Large intestine (tissue), 3 donors: ENCODE results near the gene DOCK2. TPM values are rescaled to one million over a fixed set of nuclear protein-coding genes. Genes with fewer than 3 reads are reported as not detected.

Experiments used
- DNase-seq, 2 donors: peaks; one replicate each; pipeline versions ENCODE4 v3.0.0 to v3.0.0-alpha.2; 2013
- H3K27ac ChIP-seq: one replicate; pipeline ENCODE4 v1.5.1; 2013; ENCODE audit warnings: low read length
- H3K27me3 ChIP-seq: 2 replicates; pipeline ENCODE4 v1.6.1; 2013; ENCODE audit warnings: low read length; ENCODE audit not compliant: control insufficient read depth, insufficient read depth
- H3K36me3 ChIP-seq: 2 replicates; pipeline ENCODE4 v1.6.1; 2013; ENCODE audit warnings: low read length; ENCODE audit not compliant: control insufficient read depth, insufficient read depth
- H3K4me1 ChIP-seq: one replicate; pipeline ENCODE4 v1.6.1; 2013; ENCODE audit warnings: low read length; ENCODE audit not compliant: control insufficient read depth, insufficient read depth
- H3K4me3 ChIP-seq: one replicate; pipeline ENCODE4 v1.5.1; 2013; ENCODE audit warnings: low read length
- H3K9me3 ChIP-seq: one replicate; pipeline ENCODE4 v1.6.1; 2013; ENCODE audit warnings: mild to moderate bottlenecking, low read depth, low read length, moderate library complexity; ENCODE audit not compliant: control insufficient read depth
- WGBS: methylation state at CpG from one replicate; pipeline ENCODE4 v1.1.5; 2013; ENCODE audit warnings: low lambda C conversion rate; ENCODE audit not compliant: insufficient coverage; 5-methylcytosine and 5-hydroxymethylcytosine counted together
- polyA plus RNA-seq: library from polyadenylated mRNA; unstranded; fragments of 120-200 nt; gene quantifications from one replicate; pipeline ENCODE4 v1.2.1, GENCODE V29; 2013

The DOCK2 gene
- polyA plus RNA-seq, 1 donor, result 6.2 TPM

DNA sequence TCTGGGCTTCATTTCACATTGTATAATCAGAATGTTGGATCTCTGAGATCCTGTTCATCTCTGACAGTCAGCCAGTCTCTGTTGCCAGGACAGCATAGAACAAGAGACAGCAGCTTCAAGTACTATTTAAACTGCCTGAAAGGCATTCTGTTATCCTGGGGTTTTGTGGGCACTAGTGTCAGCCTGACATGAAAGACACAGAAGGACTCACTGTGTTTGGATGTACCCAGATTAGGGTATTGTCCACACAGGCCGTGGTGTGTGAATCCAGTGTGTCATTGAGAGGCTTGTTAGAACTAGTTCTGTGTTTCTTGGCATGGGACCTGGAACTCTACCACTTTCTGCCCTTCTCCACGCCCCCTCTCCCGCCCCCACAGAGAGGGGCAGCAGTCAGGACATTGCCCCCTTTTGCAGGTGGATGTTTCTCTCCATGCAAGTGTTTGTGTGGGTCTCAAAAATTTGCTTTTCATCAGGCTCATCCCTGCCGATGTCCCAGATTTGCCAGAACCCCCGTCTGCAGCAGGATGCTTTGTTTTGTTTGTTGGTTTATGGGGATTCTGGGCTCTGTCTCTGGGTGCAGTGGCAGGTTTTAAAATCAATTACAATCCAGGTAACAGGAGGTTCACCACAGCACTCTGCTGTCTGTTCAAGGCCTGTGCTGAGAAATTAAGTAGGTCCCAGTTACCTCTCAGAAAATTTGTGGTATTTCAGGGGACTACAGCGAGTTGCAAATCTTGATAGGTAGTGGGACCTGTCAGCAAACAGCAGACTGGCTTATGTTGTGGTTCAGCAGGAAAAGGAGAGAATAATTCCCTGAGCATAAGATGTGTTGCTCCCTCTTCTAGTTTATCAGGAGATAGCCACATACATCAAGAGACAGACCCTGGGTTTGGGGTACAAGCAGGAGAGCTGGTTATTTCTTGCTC lies 144.6 kb downstream of the DOCK2 start:
- no peak for DNase-seq
- Histone ChIP-seq H3K36me3 (no peaks in the 10 kb centered on the region), H3K27me3 (peaks cover 3% of the 10 kb centered on the region), H3K4me1 (no peaks in the 10 kb centered on the region), H3K9me3 (no peaks in the 10 kb centered on the region), H3K4me3 (no peak overlapping the region), H3K27ac (no peak overlapping the region)
- WGBS, result no CpG with 5 or more reads among the region's 6 CpGs

DNA sequence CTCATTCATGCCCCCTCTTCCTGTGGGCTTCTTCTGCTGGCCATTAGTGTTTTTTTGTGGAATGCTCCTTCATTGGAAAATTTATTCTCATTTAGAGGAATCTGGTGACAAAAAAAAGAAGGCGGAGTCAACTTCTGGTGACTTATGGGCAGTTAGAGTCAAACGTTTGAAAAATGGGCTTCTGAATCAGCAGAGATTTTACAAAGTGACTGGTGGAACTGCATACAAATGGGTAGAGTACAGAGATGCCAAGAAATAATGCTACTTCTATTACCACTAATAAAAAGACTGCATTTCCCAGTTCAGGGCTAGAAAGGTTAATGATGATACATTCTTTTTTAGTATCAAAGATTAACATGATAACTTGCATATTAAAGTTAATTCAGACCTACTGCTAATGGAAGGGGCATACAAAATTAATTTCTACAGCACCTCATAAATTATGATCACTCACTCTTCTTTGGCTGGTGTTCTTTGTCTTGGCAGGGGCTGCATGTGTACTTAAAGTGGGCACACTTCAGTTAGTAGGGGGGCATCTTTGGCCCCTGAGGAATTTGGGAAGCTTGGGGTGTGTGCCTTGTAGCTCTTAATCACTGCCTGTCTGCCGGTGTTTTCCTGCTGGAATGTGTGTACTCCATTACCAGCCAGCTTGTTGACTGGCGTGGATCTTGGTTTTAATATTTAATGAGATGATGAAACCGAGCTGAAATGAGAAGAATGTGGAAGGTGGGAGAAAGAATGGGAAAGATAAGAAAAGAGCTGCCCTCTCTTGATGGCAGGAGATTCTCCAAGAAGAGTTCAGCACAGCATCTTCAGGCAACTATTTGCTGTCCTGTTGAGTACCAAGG lies 148.9 kb downstream of the DOCK2 start:
- DNase-seq, result no peak
- H3K4me3 ChIP-seq, result no peak overlapping the region
- no peaks in the 10 kb centered on the region for H3K9me3 ChIP-seq
- H3K36me3 ChIP-seq, result no peaks in the 10 kb centered on the region
- H3K4me1 ChIP-seq, result no peaks in the 10 kb centered on the region
- H3K27ac ChIP-seq, result no peak overlapping the region
- no peaks in the 10 kb centered on the region for H3K27me3 ChIP-seq
- WGBS, result 93% methylated on average over 2 of the region's 5 CpGs

DNA sequence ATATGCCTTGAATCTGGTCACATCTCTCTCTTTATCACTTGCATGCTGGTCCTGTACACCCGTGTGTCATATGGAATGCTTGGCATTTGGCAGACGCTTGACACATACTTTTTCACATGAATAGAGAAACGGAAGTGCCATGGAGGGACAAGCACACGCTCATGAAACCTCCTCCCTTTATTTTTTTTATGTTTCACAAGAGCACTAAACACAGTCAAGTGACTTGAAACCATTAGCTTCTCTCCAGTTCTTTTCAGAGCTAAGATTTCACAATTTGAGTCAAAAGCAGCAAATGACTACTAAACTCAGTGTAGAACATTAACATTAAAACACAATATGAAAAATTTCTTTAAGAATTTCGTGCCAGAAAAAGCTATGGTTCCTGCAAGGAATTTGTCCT lies 151.1 kb downstream of the DOCK2 start:
- Histone ChIP-seq H3K4me1 (no peaks in the 10 kb centered on the region), H3K36me3 (no peaks in the 10 kb centered on the region), H3K4me3 (no peak overlapping the region), H3K27me3 (no peaks in the 10 kb centered on the region), H3K27ac (no peak overlapping the region), H3K9me3 (no peaks in the 10 kb centered on the region)
- WGBS, result no CpG with 5 or more reads among the region's 5 CpGs
- DNase-seq, result no peak

DNA sequence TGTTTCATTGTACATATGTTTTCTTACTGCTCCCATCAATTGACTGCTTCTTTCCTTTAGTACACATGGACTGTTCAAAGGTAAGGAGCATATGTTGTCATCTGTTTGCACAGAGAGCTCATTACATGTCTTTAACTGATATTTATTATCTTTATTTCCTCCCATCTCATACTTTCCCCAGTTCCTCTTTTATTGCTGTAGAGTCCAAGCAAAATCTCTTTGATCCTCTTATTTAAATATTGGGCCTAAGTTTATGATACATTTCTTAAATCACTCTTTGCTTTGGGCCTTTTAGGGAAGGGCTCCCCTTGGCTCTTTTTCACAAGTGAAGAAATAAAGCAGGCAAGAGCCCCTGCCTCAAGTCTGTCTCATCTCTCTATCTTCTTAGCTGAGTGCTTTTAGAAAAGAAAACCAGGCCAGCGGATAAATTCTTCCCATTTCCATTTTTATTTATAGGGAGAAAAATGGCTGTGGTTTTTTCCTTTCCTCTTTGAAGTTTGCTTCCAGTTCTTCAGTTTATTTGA lies 152.4 kb downstream of the DOCK2 start:
- Histone ChIP-seq H3K4me1 (no peaks in the 10 kb centered on the region), H3K4me3 (no peak overlapping the region), H3K9me3 (no peaks in the 10 kb centered on the region), H3K27ac (no peak overlapping the region), H3K27me3 (no peaks in the 10 kb centered on the region), H3K36me3 (no peaks in the 10 kb centered on the region)
- no CpG with 5 or more reads among the region's 1 CpG for WGBS
- peak in 1 of 2 donors; percentile 46 for DNase-seq

DNA sequence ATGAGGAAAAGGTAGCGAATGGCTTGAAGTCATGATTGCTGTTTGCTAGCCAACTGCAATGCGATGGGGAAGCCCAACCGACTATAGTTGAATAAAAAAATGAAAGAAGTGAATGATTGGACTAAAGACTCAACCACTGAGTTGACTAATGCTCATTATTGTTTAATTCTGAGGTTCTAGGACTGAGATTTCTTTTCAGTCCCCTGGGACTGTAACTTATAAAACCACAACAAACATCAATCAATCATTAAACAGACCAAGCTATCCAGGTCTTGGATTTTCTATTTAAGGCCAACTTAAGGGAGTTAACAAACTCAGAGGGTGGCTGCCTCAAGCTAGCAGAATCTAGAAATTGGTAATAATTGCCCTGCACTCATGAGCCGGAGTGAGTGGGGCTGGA lies 154.2 kb downstream of the DOCK2 start:
- no peak for DNase-seq
- H3K27me3 ChIP-seq, result peaks cover 2% of the 10 kb centered on the region
- whole genome bisulfite sequencing, result no CpG with 5 or more reads among the region's 4 CpGs
- H3K4me3 ChIP-seq, result no peak overlapping the region
- no peaks in the 10 kb centered on the region for H3K4me1 ChIP-seq
- no peaks in the 10 kb centered on the region for H3K9me3 ChIP-seq
- no peaks in the 10 kb centered on the region for H3K36me3 ChIP-seq
- no peak overlapping the region for H3K27ac ChIP-seq

DNA sequence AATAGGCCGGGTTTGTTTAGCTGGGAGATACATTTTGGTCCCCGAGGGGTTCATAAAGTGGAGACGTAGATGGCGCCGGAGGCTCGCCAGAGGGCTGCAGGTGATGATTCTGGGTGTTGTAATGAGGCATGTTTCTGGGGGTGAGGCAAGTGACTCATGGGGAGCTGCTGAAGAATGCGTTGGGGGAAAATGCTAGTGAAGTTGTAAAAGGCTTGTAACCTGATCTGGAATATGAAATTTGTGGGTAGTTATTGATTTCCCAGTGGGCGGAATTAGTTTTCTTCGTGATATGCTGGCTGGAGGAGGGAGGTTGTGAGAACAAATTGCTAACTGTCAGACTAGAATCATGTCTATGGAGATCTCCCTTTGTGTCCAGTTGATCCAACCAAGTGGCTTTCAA lies 158.3 kb downstream of the DOCK2 start:
- DNase-seq, result no peak
- WGBS, result 83% methylated on average over 1 of the region's 9 CpGs
- no peaks in the 10 kb centered on the region for H3K36me3 ChIP-seq

DNA sequence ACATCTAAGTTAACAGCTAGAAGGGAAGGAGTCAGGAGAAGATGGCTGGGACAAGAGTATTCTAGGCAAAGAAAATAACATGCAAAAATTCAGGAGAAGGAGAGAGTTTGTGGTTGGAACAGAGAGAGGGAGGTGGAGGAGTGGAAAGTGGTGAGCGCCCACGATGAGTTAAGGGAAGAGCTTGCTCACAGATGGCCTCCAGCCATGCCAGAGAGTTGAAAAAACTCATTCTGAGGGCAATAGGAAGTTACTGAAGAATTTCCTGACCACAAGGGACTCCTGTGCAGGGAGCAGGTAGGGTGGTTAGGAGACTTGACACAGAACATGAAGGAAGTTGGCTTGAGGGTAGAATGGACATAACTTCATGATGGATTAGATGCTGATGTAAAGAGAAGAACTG lies 159.7 kb downstream of the DOCK2 start:
- Histone ChIP-seq H3K4me1 (no peaks in the 10 kb centered on the region), H3K9me3 (no peaks in the 10 kb centered on the region), H3K36me3 (no peaks in the 10 kb centered on the region), H3K27me3 (peaks cover 4% of the 10 kb centered on the region), H3K27ac (no peak overlapping the region), H3K4me3 (no peak overlapping the region)
- DNase-seq, result no peak
- WGBS, result 90% methylated on average over 2 of the region's 2 CpGs

More for the DNA sequence above, 158.3 kb downstream of the DOCK2 start:
- Histone ChIP-seq H3K27me3 (peaks cover 4% of the 10 kb centered on the region), H3K27ac (no peak overlapping the region), H3K4me1 (no peaks in the 10 kb centered on the region), H3K4me3 (no peak overlapping the region), H3K9me3 (no peaks in the 10 kb centered on the region)

DNA sequence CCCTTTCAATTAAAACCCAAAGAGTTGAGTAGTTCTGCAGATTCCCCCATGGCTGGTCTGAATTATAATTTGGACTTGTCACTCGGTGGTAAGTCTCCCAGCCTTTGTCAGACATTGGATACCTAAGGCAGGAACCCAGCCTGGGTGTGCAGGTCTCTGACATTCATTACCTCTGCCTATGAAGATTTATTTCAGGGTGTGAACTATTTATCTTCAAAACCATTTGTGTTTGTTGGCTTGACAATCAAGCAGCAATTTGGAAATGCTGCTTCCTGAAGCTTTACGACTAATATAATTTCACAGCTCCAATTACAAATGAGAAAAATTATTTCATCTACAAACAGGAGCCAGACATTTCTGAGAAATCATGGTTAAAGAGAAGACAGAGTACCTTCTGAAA lies 160.5 kb downstream of the DOCK2 start:
- Histone ChIP-seq H3K4me1 (no peaks in the 10 kb centered on the region), H3K4me3 (no peak overlapping the region), H3K9me3 (no peaks in the 10 kb centered on the region), H3K27ac (no peak overlapping the region), H3K36me3 (no peaks in the 10 kb centered on the region), H3K27me3 (peaks cover 4% of the 10 kb centered on the region)
- DNase-seq, result no peak
- WGBS, result no CpG with 5 or more reads among the region's 2 CpGs

DNA sequence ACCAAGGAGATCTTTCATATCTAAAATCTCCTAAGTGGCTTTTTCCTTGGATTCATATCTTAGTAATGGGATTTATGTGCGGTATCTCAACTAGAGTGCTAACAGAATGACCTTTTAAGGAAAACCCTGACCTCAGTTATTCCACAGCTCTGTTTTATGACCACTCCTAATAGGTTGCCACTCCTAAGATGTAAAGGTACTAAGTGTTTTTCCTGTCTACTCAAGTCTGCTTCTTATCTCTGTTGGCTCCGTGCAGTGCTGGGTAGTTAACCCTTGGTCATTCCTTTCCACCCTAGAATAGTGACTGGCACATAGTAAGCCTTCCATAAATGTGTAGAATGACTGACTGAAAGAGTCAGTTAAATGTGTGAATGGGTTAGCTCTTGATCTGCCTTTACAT lies 161.4 kb downstream of the DOCK2 start:
- no CpG with 5 or more reads among the region's 2 CpGs for WGBS
- no peaks in the 10 kb centered on the region for H3K9me3 ChIP-seq

DNA sequence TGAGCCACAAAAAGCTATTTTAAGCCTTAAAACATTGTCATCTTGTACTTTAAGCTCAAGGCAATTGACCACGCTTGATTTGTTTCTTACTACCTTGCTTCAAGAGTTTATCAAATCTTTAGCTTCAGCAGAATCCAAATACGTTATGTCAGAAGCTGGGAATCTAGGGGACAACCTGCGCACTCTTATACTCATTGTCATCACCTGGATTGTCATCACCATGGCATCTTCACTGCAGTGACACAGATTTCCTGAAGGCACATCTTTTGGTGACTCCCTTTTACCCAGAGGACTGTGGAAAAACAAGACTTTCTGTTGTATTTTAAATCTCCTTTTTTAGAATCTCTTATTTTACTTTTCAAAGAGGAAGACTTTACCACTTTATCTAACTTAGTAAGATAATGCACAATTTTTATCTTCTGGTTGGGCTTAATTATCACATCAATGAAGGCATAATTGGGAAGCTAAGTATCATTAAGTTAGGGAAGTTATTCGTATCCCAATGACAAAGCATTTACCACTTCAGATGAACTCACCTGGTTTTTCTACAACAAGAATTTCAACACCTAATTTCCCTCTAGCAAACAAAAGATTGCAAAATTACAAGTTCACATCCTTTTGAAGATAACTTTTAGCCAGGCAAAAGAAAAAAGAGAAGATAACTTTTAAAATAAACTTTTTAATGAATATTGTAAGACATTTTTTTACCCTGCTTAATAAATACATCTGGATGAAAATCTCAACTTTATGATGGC lies 162.0 kb downstream of the DOCK2 start:
- Histone ChIP-seq H3K9me3 (no peaks in the 10 kb centered on the region), H3K4me1 (no peaks in the 10 kb centered on the region), H3K4me3 (no peak overlapping the region), H3K27me3 (peaks cover 4% of the 10 kb centered on the region), H3K27ac (no peak overlapping the region), H3K36me3 (no peaks in the 10 kb centered on the region)
- DNase-seq, result no peak
- 70% methylated on average over 2 of the region's 4 CpGs for WGBS

More for the DNA sequence above, 161.4 kb downstream of the DOCK2 start:
- Histone ChIP-seq H3K27me3 (peaks cover 4% of the 10 kb centered on the region), H3K4me3 (no peak overlapping the region), H3K27ac (no peak overlapping the region), H3K4me1 (no peaks in the 10 kb centered on the region), H3K36me3 (no peaks in the 10 kb centered on the region)
- DNase-seq, result peak in 1 of 2 donors; percentile 8
